Endothelial cell of umbilical vein (primary cell): ENCODE data around the gene REEP3. TPM values are rescaled to one million over a fixed set of nuclear protein-coding genes. Genes with fewer than 3 reads are reported as not detected.
A peak's percentile ranks its signal among the peaks of the same experiment; 100 is the strongest.

Source experiments
- Bru-seq: library from RNA; stranded (reverse); fragments of 400-500 nt; gene quantifications from one replicate; lab custom pipeline; 2021; lab: Mats Ljungman, UMichigan
- BruChase-seq, 2 experiments: library from RNA; stranded (reverse); fragments of 400-500 nt; gene quantifications; one replicate each; lab custom pipeline; 2021; lab: Mats Ljungman, UMichigan
- BruUV-seq: library from RNA; stranded (reverse); fragments of 400-500 nt; replicated peaks from 2 replicates; lab custom pipeline; 2021; lab: Mats Ljungman, UMichigan
- CTCF ChIA-PET: fragments of 300-600, 350-600 bp; sonication (Branson Sonifier 250); formaldehyde crosslinking; loops from one replicate; lab custom pipeline; 2021; ENCODE audit warnings: antibody characterized with exemption, inconsistent platforms; lab: Charles Lee
- POLR2A ChIA-PET: fragments of 300-600, 350-600 bp; sonication (Branson Sonifier 250); formaldehyde crosslinking; loops from one replicate; lab custom pipeline; 2021; ENCODE audit warnings: antibody characterized with exemption, inconsistent platforms; lab: Charles Lee
- DNase-seq: peaks from one replicate; pipeline ENCODE4 v3.0.0-alpha.2; 2011; ENCODE audit warnings: low read depth, low spot score
- FAIRE-seq: peaks from 2 replicates; lab custom pipeline; 2011; peaks lifted over from hg19 to GRCh38; lab: Jason Lieb, UNC
- H2AFZ ChIP-seq: 2 replicates; pipeline ENCODE4 v1.6.0; 2012; ENCODE audit warnings: low read depth, low read length, control low read depth, inconsistent platforms
- H3K27ac ChIP-seq: 2 replicates; pipeline ENCODE4 v1.5.1; 2011; ENCODE audit warnings: low read depth, mild to moderate bottlenecking, control low read depth, low read length, moderate library complexity; ENCODE audit not compliant: insufficient read depth
- H3K27me3 ChIP-seq, 2 experiments: 2 replicates each; pipeline versions ENCODE4 v1.6.0 to v1.6.1; 2011; ENCODE audit warnings: low read length in 2 of 2, mixed read lengths in 1 of 2; ENCODE audit not compliant: control insufficient read depth in 2 of 2, insufficient read depth in 2 of 2
- H3K36me3 ChIP-seq, 2 experiments: 2 replicates in 1 of 2; 3 replicates in 1 of 2; pipeline ENCODE4 v1.5.1; 2011; ENCODE audit warnings: low read length in 2 of 2, mild to moderate bottlenecking in 1 of 2, moderate library complexity in 1 of 2; ENCODE audit not compliant: control insufficient read depth in 2 of 2, insufficient read depth in 2 of 2; ENCODE audit errors: extremely low read depth in 1 of 2
- H3K4me1 ChIP-seq: 3 replicates; pipeline ENCODE4 v1.5.1; 2011; ENCODE audit warnings: mild to moderate bottlenecking, low read length; ENCODE audit not compliant: control insufficient read depth, insufficient read depth; ENCODE audit errors: extremely low read depth
- H3K4me2 ChIP-seq: 2 replicates; pipeline ENCODE4 v1.6.1; 2011; ENCODE audit warnings: low read length, control low read depth, mixed read lengths; ENCODE audit not compliant: insufficient read depth
- H3K4me3 ChIP-seq, 3 experiments: fragments of 200-600 bp in 1 of 3; sonication (generic), shearing (Covaris generic) in 1 of 3; replicated peaks in 1 of 3; 2 replicates each; pipeline ENCODE4 v1.5.1; 2011 to 2016; ENCODE audit warnings: control low read depth in 3 of 3, low read length in 3 of 3, mild to moderate bottlenecking in 2 of 3, inconsistent platforms in 1 of 3, low read depth in 1 of 3, moderate library complexity in 1 of 3; ENCODE audit not compliant: insufficient read depth in 1 of 3
- H3K79me2 ChIP-seq: 2 replicates; pipeline ENCODE4 v1.6.0; 2012; ENCODE audit warnings: low read length, inconsistent platforms; ENCODE audit not compliant: control insufficient read depth, insufficient read depth
- H3K9ac ChIP-seq: replicated peaks from 2 replicates; pipeline ENCODE3; 2011; ENCODE audit warnings: low read length, control low read depth; ENCODE audit not compliant: insufficient read depth; ENCODE audit errors: extremely low read depth
- H3K9me1 ChIP-seq: replicated peaks from 3 replicates; pipeline ENCODE4 v1.6.0; 2011; ENCODE audit warnings: mild to moderate bottlenecking, low read length; ENCODE audit not compliant: control insufficient read depth, insufficient read depth; ENCODE audit errors: extremely low read depth
- H3K9me3 ChIP-seq: replicated peaks from 2 replicates; pipeline ENCODE4 v1.5.1; 2012; ENCODE audit warnings: low read length, inconsistent platforms; ENCODE audit not compliant: control insufficient read depth, insufficient read depth
- H4K20me1 ChIP-seq: replicated peaks from 2 replicates; pipeline ENCODE3; 2011; ENCODE audit warnings: mild to moderate bottlenecking, low read length; ENCODE audit not compliant: control insufficient read depth, insufficient read depth; ENCODE audit errors: extremely low read depth
- CTCF ChIP-seq, 2 donors: IDR thresholded peaks; 1 replicate in 1 of 2; 2 replicates in 1 of 2; pipeline ENCODE4 v1.5.1; 2011; ENCODE audit warnings: low read length in 2 of 2, mild to moderate bottlenecking in 2 of 2, moderate library complexity in 2 of 2, control low read depth in 1 of 2, inconsistent platforms in 1 of 2, low read depth in 1 of 2; ENCODE audit not compliant: insufficient read depth in 1 of 2; ENCODE audit errors: extremely low read depth in 1 of 2
- EZH2 ChIP-seq: IDR thresholded peaks from 2 replicates; pipeline ENCODE4 v1.6.1; 2012; ENCODE audit warnings: borderline replicate concordance, low read depth, mild to moderate bottlenecking, moderate library complexity, low read length, inconsistent platforms; ENCODE audit not compliant: severe bottlenecking
- FOS ChIP-seq: IDR thresholded peaks from 2 replicates; pipeline ENCODE4 v1.6.1; 2011; ENCODE audit warnings: mild to moderate bottlenecking, low read length, moderate library complexity, borderline replicate concordance; ENCODE audit not compliant: insufficient read depth
- GATA2 ChIP-seq: IDR thresholded peaks from 2 replicates; pipeline ENCODE4 v1.7.0; 2011; ENCODE audit warnings: low read depth, mild to moderate bottlenecking, moderate library complexity, mixed read lengths, low read length; ENCODE audit not compliant: insufficient read length, insufficient read depth
- JUN ChIP-seq: IDR thresholded peaks from 2 replicates; pipeline ENCODE4 v1.6.1; 2011; ENCODE audit warnings: borderline replicate concordance, low read depth; ENCODE audit not compliant: insufficient read length, insufficient read depth
- MAX ChIP-seq: IDR thresholded peaks from 2 replicates; pipeline ENCODE4 v1.6.1; 2011; ENCODE audit not compliant: insufficient read depth, insufficient read length
- MYC ChIP-seq: IDR thresholded peaks from one replicate; pipeline ENCODE4 v1.6.1; 2011; ENCODE audit warnings: mild to moderate bottlenecking, low read depth, low read length
- POLR2A ChIP-seq: IDR thresholded peaks from 2 replicates; pipeline ENCODE4 v1.6.1; 2012; ENCODE audit warnings: low read depth, mild to moderate bottlenecking, control low read depth, low read length
- POLR2AphosphoS5 ChIP-seq: IDR thresholded peaks from 2 replicates; pipeline ENCODE4 v1.6.1; 2012; ENCODE audit warnings: low read depth, mild to moderate bottlenecking, control low read depth, low read length, moderate library complexity; ENCODE audit not compliant: insufficient read depth
- dilution Hi-C: fragments of 300-500 bp; cut with MboI; formaldehyde crosslinking; loops from one replicate; pipeline ENCODE4 v1.15.0; 2019; ENCODE audit warnings: low sequenced_read_pairs; ENCODE audit not compliant: extremely low pct_ligation_motif_present
- intact Hi-C: fragments of 100-400 bp; cut with micrococcal nuclease; formaldehyde crosslinking; loops from one replicate; pipeline ENCODE4 v1.10.0; 2022
- long read RNA-seq: library from polyadenylated mRNA; stranded (forward); transcript quantifications from one replicate; pipeline ENCODE4 v2.0.0, GENCODE V29; 2021
- polyA minus RNA-seq, 3 experiments: library from RNA; depleted of rRNA, polyadenylated mRNA; stranded (reverse); fragments of >200 nt; gene quantifications; 1 replicate in 1 of 3; 2 replicates in 2 of 3; pipeline ENCODE4 v1.2.3, GENCODE V29; 2011
- polyA plus RNA-seq, 4 experiments: library from polyadenylated mRNA; depleted of rRNA in 3 of 4; stranded (reverse) in 3 of 4; unstranded in 1 of 4; fragments of >200 nt; gene quantifications; 2 replicates each; pipeline versions ENCODE4 v1.2.1 to v1.2.3, GENCODE V29; 2011 to 2012; ENCODE audit warnings: missing spikeins in 1 of 4
- total RNA-seq: library from RNA; stranded (reverse); gene quantifications from 2 replicates; pipeline ENCODE4 v1.2.3, GENCODE V29; 2021

The REEP3 gene, protein sequence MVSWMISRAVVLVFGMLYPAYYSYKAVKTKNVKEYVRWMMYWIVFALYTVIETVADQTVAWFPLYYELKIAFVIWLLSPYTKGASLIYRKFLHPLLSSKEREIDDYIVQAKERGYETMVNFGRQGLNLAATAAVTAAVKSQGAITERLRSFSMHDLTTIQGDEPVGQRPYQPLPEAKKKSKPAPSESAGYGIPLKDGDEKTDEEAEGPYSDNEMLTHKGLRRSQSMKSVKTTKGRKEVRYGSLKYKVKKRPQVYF
- total RNA-seq (48.3 and 56.6 TPM in 2 replicates), polyA plus RNA-seq (10.6 and 12.3 TPM in 2 replicates), polyA minus RNA-seq (12.8 and 13.7 TPM in 2 replicates), Bru-seq, nascent RNA (percentile 86 among the genes with signal in this experiment), BruChase-seq, experiment 1, labeled RNA remaining after a 6-hour chase (percentile 88 among the genes with signal in this experiment), BruChase-seq, experiment 2, labeled RNA remaining after a 2-hour chase (percentile 77 among the genes with signal in this experiment)
- 18.7 and 19.0 TPM in 2 replicates for polyA plus RNA-seq (2011; cell fraction: cytosol; rRNA removed)
- 8.5 and 10.6 TPM in 2 replicates for polyA plus RNA-seq (2011; cell fraction: nucleus; rRNA removed)
- polyA plus RNA-seq (2012): 22.5 and 25.9 TPM in 2 replicates
- polyA minus RNA-seq (2011; cell fraction: cytosol; rRNA and poly(A)+ RNA removed): 7.6 TPM
- polyA minus RNA-seq (2011; cell fraction: nucleus; rRNA and poly(A)+ RNA removed): 7.2 and 10.0 TPM in 2 replicates
- long read RNA-seq, full-length matches to known transcripts: 82 of 105 reads
- long read RNA-seq, partial matches to known transcripts: 8 of 105 reads
- long read RNA-seq, other reads (novel, unspliced or antisense): 15 of 105 reads

DNA sequence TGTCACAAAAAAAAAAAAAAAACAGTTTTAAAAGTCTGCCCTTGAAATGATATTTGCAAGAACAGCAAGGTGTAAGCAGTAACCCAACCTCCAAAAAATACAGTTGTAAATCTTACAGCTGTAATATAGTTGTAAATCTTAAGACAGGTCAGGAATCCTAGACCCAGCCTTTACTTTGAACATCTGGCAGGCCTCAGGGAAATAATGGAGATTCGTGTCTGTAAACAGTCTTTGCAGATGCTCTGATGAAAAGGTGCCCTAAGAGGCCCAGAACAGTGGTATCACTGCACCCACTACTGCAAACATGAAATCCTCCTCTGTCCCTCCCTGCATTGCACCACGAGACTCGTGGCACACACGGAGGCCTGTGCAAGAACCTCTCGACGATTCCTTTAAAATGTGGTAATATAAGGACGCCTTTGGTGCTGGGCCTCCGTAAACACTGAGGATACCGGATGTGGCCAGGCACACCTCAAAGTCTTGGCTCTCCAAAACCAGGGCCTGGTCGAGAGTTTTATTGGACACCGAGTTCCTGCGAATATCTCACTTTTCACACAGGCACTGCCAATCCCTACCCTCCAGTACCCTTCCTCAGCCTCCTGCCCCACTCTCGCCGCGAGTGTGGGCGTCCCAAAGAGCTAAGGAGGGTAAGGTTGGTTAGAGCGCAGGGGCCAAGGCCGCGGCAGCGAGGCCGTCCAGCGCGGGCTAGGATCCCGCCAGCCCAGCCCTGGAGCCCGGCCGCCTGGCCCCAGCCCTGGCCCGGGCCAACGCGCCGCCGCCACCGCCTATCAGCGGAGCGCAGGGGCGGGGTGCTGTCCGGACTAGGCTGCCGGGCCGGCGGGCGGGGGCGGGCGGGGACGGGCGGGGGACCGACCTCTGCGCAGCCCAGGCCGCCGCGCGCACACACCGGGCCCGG is at the start of gene REEP3:
TSS of gene REEP3 (plus strand) at position 902 of the 916 bp plus-strand sequence. CDS start 145 bp downstream, outside the sequence.
- DNase-seq (peak; percentile 56), FAIRE-seq (no peak)
- no TSS peak for BruUV-seq
- POLR2A ChIA-PET: interaction anchor here (0.6 to 1.0 kb wide), 2 partner anchors 109 to 253 kb away, joined by 3 read pairs; no protein-coding TSS in a partner anchor
- Histone ChIP-seq H2AFZ (peak within 1 kb of the TSS; percentile 80), H3K27me3 (no peaks in the 10 kb centered on the region), H3K27ac (peak within 1 kb of the TSS; percentile 90), H3K4me2 (peak within 1 kb of the TSS; percentile 95), H3K9me3 (no peaks in the 10 kb centered on the region), H3K9ac (peak within 1 kb of the TSS; percentile 93), H3K4me1 (peaks cover 13% of the 10 kb centered on the region), H3K79me2 (peaks cover 91% of the 10 kb centered on the region), H3K9me1 (no peaks in the 10 kb centered on the region), H4K20me1 (peaks cover 2% of the 10 kb centered on the region), H3K4me3 (peak within 1 kb of the TSS; percentile 50 to 93 (median 62)), H3K36me3 (no peaks in the 10 kb centered on the region)
- TF ChIP-seq CTCF (IDR thresholded peaks at IDR 0.05; ENCODE audit: extremely low read depth in 1 of 2, insufficient read depth in 1 of 2, low read depth in 1 of 2, low read length in 2 of 2): no peak
- no peak for TF ChIP-seq MYC
- TF ChIP-seq JUN: no peak
- no peak for TF ChIP-seq GATA2
- TF ChIP-seq POLR2AphosphoS5: no peak
- no peak for TF ChIP-seq FOS
- TF ChIP-seq MAX: no peak
- no peak for TF ChIP-seq EZH2
- no peak for TF ChIP-seq POLR2A
- intact Hi-C loops (loop anchor here (5.0 kb wide), 1 partner anchor 313 kb away; no protein-coding TSS in a partner anchor), dilution Hi-C loops (no loop called here)
- CTCF ChIA-PET: interaction anchor here (2.3 kb wide), 1 partner anchor 108 kb away, joined by 14 read pairs; no protein-coding TSS in a partner anchor
